Type B pancreatic cell (in vitro differentiated cells): ENCODE results near the gene RBFOX1. TPM values are rescaled to one million over a fixed set of nuclear protein-coding genes. Genes with fewer than 3 reads are reported as not detected.

Experiments
- DNase-seq: peaks from one replicate; pipeline ENCODE4 v3.0.0; 2021; ENCODE audit warnings: mixed read lengths; ENCODE audit not compliant: unreplicated experiment; ENCODE audit errors: extremely low spot score
- H3K27ac Mint-ChIP-seq: 2 replicates; pipeline ENCODE4 v1.8.0; 2021; ENCODE audit warnings: mild to moderate bottlenecking, mixed read lengths
- H3K27me3 Mint-ChIP-seq: 2 replicates; pipeline ENCODE4 v1.8.0; 2021; ENCODE audit warnings: mixed read lengths
- H3K36me3 Mint-ChIP-seq: 2 replicates; pipeline ENCODE4 v1.8.0; 2021; ENCODE audit warnings: mixed read lengths
- H3K4me1 Mint-ChIP-seq: one replicate; pipeline ENCODE4 v1.8.0; 2021; ENCODE audit warnings: mixed read lengths; ENCODE audit not compliant: unreplicated experiment
- H3K4me3 Mint-ChIP-seq: 2 replicates; pipeline ENCODE4 v1.8.0; 2021; ENCODE audit warnings: mild to moderate bottlenecking, mixed read lengths
- H3K9me3 Mint-ChIP-seq: 2 replicates; pipeline ENCODE4 v1.8.0; 2021; ENCODE audit warnings: mixed read lengths
- CTCF ChIP-seq: fragments of 200-600 bp; sonication (generic); conservative IDR thresholded peaks from 2 replicates; pipeline ENCODE4 v1.5.0; 2021; ENCODE audit warnings: antibody characterized with exemption, mild to moderate bottlenecking
- total RNA-seq: library from RNA; stranded (reverse); gene quantifications from 2 replicates; pipeline ENCODE4 v1.2.1, GENCODE V29; 2021; ENCODE audit warnings: low replicate concordance

RBFOX1 gene
- total RNA-seq, 1 donor from 2014 or later = 21.0 TPM

- Mint-ChIP-seq H3K36me3 (peaks cover 6% of the 10 kb centered on the region), H3K9me3 (peaks cover 6% of the 10 kb centered on the region), H3K27ac (no peak overlapping the region), H3K4me1 (peaks cover 24% of the 10 kb centered on the region), H3K27me3 (peaks cover 5% of the 10 kb centered on the region), H3K4me3 (no peak overlapping the region)
- DNase-seq = no peak
- TF ChIP-seq CTCF = no peak
These were observed 216.2 kb downstream of the RBFOX1 start for GRCh38 chr16:7548796-7549318.

- Mint-ChIP-seq H3K4me3 (no peak overlapping the region), H3K36me3 (peaks cover 6% of the 10 kb centered on the region), H3K27ac (no peak overlapping the region), H3K27me3 (peaks cover 5% of the 10 kb centered on the region), H3K9me3 (peaks cover 6% of the 10 kb centered on the region), H3K4me1 (peaks cover 21% of the 10 kb centered on the region)
- no peak for TF ChIP-seq CTCF
- DNase-seq = no peak
These were observed 217.5 kb downstream of the RBFOX1 start for GRCh38 chr16:7550096-7550495.

DNA sequence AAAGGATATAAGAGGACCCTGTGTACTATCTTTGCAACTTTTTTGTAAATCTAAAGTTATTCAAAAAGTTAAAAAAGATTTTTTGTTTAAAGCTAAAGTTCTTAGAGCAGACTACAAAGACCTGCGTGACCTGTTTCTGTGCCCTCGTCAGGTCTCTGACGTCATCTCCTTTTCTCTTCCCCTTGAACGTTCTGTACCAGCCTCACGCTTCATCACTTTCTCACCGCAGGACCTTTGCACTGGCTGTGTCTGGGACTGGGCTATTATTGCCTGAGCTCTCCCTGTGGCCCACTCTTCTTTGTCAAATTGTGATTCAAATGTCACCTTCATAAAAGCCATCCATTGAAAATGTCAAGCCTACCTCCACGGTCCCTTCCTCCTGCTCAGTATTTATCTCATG, 222.8 kb downstream of the RBFOX1 start:
- H3K9me3 Mint-ChIP-seq = no peaks in the 10 kb centered on the region
- no peaks in the 10 kb centered on the region for H3K27me3 Mint-ChIP-seq
- H3K36me3 Mint-ChIP-seq = no peaks in the 10 kb centered on the region
- DNase-seq = peak; percentile 1
- no peak overlapping the region for H3K4me3 Mint-ChIP-seq
- H3K4me1 Mint-ChIP-seq = peaks cover 5% of the 10 kb centered on the region
- H3K27ac Mint-ChIP-seq = no peak overlapping the region
- no peak for TF ChIP-seq CTCF

DNA sequence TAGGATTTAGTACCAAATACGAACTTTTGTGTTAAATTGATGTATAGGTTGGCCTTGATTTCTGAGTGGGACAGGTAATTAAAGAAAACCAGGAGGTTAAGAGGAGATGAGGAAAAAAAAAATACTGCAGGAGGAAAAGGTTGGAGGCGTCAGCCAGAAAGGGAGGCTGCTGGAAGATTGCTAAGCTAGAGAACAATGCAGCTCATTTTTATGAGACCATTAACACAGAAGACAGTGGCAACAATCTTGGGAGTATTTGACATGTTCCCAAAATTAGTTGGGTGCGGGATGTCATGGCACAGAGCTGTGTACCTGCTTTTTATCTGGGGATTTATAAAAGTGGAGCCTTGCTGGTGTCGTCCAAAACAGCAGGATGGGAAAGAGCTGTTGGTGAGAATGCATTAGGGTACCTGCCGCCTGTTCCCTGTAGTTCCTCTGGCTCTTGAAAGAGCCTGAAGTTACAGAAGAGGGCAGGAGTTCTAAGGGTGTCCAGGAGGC, 229.3 kb downstream of the RBFOX1 start:
- peaks cover 2% of the 10 kb centered on the region for H3K27me3 Mint-ChIP-seq
- no peaks in the 10 kb centered on the region for H3K9me3 Mint-ChIP-seq
- H3K27ac Mint-ChIP-seq = no peak overlapping the region
- H3K36me3 Mint-ChIP-seq = no peaks in the 10 kb centered on the region
- no peak for DNase-seq
- H3K4me3 Mint-ChIP-seq = no peak overlapping the region
- no peak for TF ChIP-seq CTCF
- no peaks in the 10 kb centered on the region for H3K4me1 Mint-ChIP-seq

DNA sequence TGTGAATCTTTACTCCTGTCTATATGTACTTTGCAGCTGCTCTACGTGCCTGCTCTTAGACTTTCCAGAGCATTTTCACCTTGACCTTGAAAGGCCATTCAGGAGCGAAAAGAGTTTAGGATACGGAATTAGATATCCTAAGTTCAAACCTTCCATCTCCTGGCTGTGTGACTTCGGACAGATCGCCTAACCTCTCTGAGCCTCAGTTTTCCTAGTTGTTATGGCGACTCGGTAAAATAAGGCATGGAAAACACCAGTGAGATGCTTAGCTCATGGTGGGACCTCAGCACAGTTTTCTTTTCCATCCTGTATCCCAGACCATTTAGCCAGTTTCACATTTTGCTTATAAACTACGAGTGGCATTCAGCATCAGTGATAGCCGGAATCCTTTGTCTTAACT, 233.7 kb downstream of the RBFOX1 start:
- Mint-ChIP-seq H3K9me3 (no peaks in the 10 kb centered on the region), H3K36me3 (no peaks in the 10 kb centered on the region), H3K27ac (no peak overlapping the region), H3K4me1 (no peaks in the 10 kb centered on the region), H3K4me3 (no peak overlapping the region), H3K27me3 (no peaks in the 10 kb centered on the region)
- no peak for DNase-seq
- no peak for TF ChIP-seq CTCF

GRCh38 chr16:7571366-7571765, 238.7 kb downstream of the RBFOX1 start:
- Mint-ChIP-seq H3K36me3 (no peaks in the 10 kb centered on the region), H3K27ac (no peak overlapping the region), H3K9me3 (no peaks in the 10 kb centered on the region)

More at GRCh38 chr16:7571366-7571765, 238.7 kb downstream of the RBFOX1 start:
- no peak for DNase-seq
- H3K27me3 Mint-ChIP-seq = no peaks in the 10 kb centered on the region
- TF ChIP-seq CTCF = no peak
- H3K4me3 Mint-ChIP-seq = no peak overlapping the region
- H3K4me1 Mint-ChIP-seq = no peaks in the 10 kb centered on the region
